GM18526 (cell line): ENCODE data around the gene HORMAD2.

Experiments used
- POLR2A ChIP-seq: IDR thresholded peaks from 3 replicates; pipeline ENCODE4 v1.6.1; 2011; ENCODE audit not compliant: insufficient read length; ENCODE audit errors: extremely low read depth

Gene HORMAD2

DNA sequence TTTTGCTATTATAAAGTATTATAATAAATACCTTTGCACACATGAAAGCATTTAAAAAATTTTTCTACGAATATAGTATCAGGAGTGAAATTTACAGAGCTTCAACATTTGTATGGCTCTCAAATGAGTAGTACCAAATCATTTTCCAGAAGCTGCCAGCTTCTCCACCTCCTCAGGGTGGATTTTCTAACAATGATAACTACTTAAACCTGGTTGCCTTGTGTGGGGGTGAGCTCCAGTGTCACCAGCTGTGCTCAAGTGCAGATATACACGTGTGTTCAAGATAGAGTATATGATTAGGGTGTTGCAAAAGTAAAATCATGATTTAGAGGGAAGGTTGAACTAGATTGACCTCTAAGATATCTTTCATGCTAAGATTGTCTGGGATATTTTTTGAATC, 48.2 kb downstream of the HORMAD2 start:
- no peak for TF ChIP-seq POLR2A

- no peak for TF ChIP-seq POLR2A
Observed at GRCh38 chr22:30129636-30130035, 49.4 kb downstream of the HORMAD2 start.

DNA sequence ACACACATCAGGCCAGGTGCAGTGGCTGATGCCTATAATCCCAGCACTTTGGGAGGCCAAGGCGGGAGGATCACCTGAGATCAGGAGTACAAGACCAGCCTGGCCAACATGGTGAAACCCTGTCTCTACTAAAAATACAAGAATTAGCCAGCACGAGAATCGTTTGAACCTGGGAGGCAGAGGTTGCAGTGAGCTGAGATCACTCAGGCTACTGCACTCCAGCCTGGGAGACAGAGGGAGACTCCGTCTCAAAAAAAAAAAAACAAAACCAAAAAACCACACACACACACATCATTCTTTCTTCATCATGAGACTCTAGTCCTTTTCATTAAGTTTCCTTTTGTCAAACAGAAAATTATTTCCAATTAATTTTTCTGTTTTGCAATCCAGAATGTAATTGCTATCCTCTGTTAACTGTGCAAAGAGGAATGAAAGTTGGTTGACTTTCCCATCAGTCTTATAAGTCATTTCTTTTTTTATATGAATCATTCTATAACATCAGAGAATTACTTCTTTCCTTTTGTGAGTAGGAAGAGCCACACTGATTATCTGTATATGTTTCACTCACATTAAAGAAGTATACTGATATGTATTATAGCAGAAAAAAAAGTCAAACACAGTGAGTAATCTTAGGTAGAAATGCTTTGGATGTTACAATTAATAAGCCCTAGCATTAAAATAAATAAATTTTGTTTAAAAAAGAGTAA, 52.2 kb downstream of the HORMAD2 start:
- no peak for TF ChIP-seq POLR2A

GRCh38 chr22:30140414-30140813, 60.1 kb downstream of the HORMAD2 start:
- TF ChIP-seq POLR2A, result no peak

DNA sequence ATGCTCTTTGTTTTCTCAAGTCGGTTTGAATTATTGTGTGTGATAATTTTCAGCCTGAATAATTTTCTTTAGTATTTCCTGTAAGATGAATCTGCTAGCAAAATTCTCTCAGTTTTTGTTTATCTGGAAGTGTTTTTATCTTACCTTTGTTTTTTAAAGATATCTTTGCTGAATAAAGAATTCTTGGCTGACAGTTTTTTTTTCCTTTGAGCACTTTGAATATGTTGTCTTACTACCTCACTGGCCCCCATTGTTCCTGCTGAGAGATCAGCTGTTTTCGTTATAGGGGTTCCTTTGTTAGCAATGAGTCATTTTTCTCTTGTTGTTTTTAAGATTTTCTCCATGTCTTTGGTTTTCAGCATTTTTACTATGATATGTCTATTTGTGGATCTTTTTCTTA, 63.0 kb downstream of the HORMAD2 start:
- no peak for TF ChIP-seq POLR2A

DNA sequence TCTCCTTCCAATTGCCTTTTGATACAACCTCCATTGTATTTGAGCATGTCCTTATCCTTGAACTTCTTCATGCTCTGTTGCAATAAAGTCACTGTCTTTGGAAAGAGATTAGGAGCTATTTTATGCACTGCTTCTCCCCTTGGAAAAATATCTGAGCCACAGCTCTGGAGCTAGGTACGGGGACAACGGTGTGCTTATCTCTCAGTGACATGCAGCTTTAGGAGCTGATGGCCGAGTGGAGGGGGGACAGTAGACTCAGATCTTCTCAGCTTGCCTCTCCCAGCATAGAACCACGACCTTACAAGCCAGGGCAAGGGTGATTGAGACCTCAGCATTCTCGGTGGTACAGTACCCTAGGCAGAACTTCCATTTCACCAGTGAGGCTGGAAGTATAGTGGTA, 64.1 kb downstream of the HORMAD2 start:
- no peak for TF ChIP-seq POLR2A

DNA sequence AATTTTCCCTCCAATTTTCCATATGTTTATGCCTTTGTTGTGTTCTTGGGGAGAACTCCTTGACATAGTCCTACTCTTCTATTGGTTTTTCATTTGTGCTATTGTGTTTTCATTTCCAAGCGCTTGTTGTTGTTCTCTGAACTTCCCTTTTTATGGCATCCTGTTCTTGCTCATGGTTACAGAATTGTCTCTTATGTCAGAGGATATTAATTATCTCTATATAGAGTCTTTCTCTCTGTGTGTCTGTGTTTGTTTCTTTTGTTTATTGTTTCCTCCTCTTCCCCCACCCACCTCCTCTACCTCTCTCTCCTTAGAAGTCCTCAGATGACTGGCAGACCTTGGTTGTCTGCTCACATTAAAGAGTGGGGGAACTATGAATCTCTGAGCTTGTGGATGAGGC, 69.9 kb downstream of the HORMAD2 start:
- no peak for TF ChIP-seq POLR2A

GRCh38 chr22:30158277-30158676, 78.0 kb downstream of the HORMAD2 start:
- TF ChIP-seq POLR2A, result no peak

DNA sequence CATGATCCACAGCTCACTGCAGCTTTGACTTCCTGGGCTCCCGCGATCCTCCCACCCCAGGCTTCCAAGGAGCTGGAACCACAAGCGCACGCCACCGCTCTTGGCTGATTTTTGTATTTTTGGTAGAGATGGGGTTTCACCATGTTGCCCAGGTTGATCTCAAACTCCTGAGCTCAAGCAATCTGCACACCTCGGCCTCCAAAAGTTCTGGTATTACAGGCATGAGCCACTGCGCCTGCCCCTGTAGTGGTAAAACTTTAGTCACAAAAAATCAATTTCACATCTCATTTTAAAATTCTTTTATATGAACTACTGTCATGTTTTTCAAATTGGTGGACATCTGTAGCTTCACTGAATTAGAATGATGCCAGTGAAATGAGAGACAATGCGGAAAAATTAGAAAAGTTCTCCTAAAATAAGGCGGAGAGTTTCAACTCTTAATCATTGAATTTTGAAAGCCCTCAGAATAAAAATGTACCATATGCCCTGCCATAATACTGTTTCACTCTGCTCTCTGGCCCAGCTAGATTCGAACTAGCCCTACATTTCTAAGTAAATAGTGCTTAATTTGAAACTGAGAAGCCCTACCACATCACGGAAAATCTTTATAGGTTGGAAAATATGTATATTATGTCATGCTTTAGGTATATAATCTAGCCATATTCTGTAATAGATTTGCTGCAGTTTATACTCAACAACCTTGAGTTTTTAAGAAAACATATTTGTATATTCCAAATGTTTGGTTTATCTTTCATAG, 78.7 kb downstream of the HORMAD2 start:
- no peak for TF ChIP-seq POLR2A

DNA sequence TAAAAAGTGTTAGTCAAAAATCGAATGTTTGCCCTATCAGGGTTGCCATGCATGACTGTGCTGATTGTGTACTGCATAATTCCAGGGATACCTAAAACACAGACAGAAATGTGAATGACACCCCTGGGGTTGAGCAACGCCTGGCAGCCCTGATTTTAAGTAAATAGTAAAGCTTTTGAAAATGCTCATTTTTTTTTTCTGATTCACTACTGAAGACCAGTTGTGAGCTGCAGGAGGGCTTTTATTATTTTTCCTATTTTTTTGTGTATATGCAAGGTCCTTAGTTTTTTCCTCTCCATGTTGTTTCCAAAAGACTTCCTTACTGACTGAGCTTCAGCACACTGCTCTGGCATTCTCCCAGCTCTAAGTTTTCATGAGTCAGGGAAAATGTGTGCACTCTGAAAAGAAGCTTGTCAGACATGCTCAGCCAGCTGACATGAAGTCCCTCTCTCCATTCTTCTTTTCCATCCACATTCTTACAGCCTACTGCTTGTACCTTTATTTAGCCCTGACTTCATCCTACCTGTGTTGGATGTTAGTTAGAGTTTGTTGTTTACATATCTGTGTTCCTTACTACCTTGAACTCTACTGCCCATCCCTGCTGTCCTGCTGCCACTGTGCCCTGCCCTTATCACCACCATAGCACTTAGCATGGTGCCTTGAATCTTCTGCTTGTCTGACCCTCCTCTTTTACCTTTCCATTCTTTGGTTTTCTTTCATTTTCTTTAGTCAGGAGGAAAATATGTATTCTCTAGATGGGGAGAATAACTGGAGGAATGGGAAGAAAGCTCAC, 79.5 kb downstream of the HORMAD2 start:
- no peak for TF ChIP-seq POLR2A

DNA sequence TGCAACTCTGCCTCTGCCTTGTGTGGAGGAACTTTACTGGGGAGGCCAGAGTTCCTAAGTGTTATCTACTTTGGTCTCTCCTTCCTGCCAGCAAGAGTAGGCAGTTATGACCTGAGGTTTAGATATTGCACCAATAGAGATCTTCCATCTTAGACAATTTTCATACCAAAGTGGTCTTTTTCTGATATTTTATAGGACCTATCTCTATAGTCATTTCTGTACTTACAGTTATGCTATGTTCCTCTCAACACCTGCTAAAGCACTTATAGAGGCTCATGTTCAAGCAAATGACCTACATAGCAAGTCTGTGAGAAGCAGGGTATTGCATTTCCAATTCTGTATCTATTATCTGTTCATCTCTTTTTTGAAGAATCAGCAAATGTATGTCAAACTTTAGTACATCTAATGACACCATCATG, 80.8 kb downstream of the HORMAD2 start:
- no peak for TF ChIP-seq POLR2A

- no peak for TF ChIP-seq POLR2A
Observed at GRCh38 chr22:30167296-30167695, 87.0 kb downstream of the HORMAD2 start.

DNA sequence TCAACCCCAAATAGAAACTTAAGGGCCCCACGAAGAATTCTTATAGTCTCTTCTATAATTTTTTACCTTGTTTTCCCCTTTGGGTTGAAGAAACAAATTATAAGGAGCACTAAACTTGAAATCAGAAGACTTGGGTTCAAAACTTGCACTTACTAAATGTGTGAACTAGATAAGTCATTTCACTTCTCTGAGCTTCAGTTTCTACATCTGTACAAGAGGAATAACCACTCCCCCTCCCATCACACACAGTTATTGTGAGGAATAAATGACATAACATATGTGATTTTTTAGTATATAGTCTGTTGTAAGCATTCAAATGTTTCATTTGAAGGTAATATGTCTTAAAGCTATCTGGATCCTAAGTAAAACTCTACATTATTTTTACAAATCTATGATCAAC, 87.5 kb downstream of the HORMAD2 start:
- TF ChIP-seq POLR2A, result no peak

DNA sequence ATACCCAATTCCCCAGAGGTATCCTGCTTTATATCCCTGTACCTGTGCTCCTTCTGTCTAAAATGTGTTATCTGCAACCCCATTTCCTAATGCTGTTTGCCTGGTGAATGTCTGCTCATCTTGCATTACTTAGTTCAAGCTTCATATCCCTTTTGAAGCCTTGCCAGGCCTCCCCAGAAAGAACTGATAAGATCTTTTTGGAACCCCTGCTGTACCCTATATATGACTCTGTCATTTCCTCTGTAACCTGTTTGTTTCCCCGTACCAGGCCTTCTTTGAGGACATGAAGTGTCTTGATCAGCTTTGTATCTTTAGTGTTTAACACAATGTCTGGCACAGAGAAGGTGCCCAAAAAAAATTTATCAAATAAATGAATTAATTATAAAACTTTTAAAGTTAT, 88.7 kb downstream of the HORMAD2 start:
- no peak for TF ChIP-seq POLR2A

DNA sequence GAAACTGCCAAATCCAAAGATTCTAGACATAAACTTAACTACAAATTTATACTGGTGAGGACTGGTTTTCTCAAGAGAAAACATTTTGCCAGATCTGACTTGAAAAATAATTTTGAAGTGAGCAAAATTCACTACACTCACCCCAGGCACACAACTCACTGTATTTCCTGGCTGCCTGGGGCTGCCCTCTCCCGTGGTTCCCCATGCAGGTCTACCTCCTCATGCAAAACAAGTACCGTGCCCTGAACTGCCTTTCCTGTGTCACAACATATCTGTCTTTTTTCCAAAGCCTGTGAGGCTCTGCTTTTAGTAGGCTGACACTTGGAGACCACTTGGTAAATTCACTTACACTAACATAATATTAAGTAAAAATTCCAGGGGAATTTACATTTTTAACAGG, 89.9 kb downstream of the HORMAD2 start:
- no peak for TF ChIP-seq POLR2A

DNA sequence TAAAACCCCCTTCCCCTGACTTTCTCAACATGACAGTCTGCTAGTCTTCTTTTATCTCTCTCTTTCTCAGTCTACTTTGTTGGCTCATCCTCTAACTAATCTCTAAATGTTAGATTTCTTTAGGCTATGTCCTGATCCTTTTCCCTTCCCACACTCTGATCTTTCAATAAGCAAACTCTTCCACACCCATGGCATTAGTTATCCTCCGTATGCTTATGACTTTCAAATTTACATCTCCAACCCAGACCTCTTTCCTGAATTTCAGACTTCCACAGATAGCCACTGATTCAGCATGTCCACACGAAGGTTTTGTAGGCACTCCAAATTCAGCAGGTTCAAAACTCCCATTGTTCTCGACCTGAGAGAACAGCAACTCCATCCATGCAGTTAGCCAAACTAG, 90.7 kb downstream of the HORMAD2 start:
- no peak for TF ChIP-seq POLR2A

DNA sequence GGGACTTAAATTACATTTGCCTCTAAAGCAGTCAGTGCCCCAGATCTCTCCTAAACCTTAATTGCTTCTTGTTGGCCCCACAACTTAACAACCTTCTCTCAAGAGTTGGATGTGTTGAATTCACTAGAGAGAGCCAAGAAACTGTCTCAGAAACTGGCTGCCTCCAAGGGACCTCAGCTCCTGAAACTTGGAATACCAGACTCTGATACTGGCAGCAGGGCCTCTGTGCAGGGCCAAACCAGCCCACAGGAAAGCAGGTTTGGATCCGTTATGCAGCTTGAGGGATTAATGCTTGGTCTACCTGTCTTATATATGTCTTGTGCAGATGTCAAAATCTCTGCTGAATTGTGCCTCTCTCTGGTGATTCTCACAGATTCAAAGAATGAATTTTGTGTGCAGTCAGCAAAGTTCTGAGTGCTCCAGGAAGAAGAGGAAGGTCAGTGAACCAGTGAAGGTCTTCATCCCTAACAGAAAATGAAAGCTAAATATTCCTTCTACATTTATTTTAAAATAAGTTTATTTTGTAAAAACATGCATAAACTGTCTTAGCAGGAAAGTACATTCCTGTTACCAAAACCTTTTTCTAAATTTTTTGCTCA, 95.5 kb downstream of the HORMAD2 start:
- no peak for TF ChIP-seq POLR2A
